ENCODE measurements around the gene MTURN.

Gene MTURN

DNA sequence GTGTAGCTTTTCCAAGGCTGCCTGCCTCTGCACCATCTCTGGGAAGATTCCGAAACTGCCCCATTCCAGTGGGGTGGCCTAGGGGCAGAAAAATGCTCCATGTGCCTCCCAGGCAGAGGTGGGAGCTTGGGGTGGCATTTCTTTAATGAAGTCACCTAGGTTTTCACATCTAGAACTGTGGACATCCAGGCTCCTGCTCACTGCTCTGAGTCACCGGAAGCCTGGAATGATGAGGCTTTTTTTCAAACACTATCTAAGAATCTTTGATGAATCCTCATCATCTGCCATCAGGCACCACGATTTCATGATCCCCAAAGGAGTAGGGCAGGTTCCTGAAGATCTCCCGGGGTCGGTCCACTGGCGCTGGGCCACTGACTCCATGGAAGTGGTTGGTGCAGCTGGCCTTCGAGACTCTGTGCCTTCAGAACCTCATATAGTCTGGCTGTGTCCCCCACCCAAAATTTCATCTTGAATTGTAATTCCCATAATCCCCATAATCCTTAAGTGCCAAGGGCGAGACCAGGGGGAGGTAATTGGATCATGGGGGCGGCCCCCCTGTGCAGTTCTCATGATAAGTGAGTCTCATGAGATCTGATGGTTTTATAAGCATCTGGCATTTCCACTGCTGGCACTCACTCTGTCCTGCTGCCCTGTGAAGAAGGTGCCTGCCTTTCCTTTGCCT lies 37.1 kb downstream of the MTURN start:
- H3K4me3 ChIP-seq (replicated peaks; ENCODE audit: low read depth, low read length): no peak overlapping the region

DNA sequence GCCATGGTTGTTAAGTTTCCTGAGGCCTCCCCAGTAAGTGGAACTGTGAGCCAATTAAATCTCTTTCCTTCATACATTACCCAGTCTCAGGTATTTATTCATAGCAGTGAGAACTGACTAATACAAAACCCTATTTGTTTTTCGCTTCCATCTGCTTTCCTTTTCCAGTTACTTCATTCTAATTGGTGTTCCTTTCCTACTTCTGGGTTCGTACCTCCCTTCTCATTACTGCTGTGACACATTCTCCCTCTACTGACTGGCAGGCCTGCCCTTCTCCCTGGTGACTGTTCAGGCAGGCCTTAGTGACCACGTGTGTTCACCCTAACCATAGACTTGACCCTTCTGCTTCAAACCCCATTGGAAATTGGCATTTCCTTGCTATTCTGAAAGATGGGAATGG lies 37.7 kb downstream of the MTURN start:
- Histone ChIP-seq H3K4me3 (replicated peaks; ENCODE audit: low read depth, low read length) (no peak overlapping the region), H3K27me3 (replicated peaks; ENCODE audit: control insufficient read depth, insufficient read depth, low read length) (no peaks in the 10 kb centered on the region; the same call in 1 of the 2 replicates), H3K36me3 (ENCODE audit: control insufficient read depth, insufficient read depth, low read length) (no peaks in the 10 kb centered on the region)
- DNase-seq (ENCODE audit: extremely low read depth, insufficient read length): no peak
- TF ChIP-seq, protein P1, sequence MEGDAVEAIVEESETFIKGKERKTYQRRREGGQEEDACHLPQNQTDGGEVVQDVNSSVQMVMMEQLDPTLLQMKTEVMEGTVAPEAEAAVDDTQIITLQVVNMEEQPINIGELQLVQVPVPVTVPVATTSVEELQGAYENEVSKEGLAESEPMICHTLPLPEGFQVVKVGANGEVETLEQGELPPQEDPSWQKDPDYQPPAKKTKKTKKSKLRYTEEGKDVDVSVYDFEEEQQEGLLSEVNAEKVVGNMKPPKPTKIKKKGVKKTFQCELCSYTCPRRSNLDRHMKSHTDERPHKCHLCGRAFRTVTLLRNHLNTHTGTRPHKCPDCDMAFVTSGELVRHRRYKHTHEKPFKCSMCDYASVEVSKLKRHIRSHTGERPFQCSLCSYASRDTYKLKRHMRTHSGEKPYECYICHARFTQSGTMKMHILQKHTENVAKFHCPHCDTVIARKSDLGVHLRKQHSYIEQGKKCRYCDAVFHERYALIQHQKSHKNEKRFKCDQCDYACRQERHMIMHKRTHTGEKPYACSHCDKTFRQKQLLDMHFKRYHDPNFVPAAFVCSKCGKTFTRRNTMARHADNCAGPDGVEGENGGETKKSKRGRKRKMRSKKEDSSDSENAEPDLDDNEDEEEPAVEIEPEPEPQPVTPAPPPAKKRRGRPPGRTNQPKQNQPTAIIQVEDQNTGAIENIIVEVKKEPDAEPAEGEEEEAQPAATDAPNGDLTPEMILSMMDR (IDR thresholded peaks at IDR 0.05; ENCODE audit: insufficient read depth, low read length, poor library complexity, severe bottlenecking): no peak

More for the DNA sequence above, 37.1 kb downstream of the MTURN start:
- TF ChIP-seq, protein P1 (IDR thresholded peaks at IDR 0.05; ENCODE audit: insufficient read depth, low read length, poor library complexity, severe bottlenecking): no peak
- no peak for DNase-seq (ENCODE audit: extremely low read depth, insufficient read length)
- no peaks in the 10 kb centered on the region; the same call in 1 of the 2 replicates for H3K27me3 ChIP-seq (replicated peaks; ENCODE audit: control insufficient read depth, insufficient read depth, low read length)
- H3K36me3 ChIP-seq (ENCODE audit: control insufficient read depth, insufficient read depth, low read length): no peaks in the 10 kb centered on the region

DNA sequence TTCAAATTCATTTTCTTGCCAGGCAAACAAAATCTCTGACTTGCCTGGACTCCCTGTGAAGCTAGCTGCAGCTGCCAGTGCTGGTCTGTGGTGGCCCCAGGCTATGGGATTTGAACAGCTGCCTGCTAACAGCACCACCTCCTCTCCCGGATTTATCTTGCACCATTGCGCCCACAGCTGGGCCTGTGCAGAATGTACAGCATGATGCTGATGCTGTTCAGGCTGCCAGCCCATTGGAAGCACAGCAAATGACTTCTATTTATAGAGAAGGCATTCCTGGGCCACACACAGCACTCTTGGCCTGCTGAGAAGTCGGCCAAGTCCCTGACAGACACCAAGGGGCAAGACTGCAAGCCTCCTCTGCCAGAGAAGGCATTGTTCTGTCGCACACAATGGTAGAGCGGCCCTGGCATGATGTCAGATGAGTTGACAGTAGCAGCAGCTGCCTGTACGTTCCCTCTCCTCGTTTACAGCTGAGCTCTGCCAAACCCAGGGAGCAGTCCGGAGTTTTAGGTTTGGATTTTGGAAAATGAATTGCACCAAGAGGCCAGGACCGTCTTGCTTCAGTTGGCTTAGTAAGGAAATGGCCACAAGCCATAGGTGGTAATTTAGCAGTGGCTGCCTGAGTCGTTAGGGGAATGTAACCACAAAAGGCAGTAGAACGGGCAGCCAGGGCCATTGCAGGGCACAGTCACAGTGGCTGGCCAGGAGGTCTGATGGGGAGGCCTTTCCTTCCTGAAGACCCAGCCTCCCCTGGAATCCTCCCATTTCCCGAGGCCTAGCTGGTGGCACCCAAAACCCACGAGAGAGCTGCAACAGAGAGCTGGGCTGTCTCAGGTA lies 38.5 kb downstream of the MTURN start:
- Histone ChIP-seq H3K27me3 (replicated peaks; ENCODE audit: control insufficient read depth, insufficient read depth, low read length) (no peaks in the 10 kb centered on the region; the same call in 1 of the 2 replicates), H3K36me3 (ENCODE audit: control insufficient read depth, insufficient read depth, low read length) (no peaks in the 10 kb centered on the region), H3K4me3 (replicated peaks; ENCODE audit: low read depth, low read length) (no peak overlapping the region)
- TF ChIP-seq, protein P1 (IDR thresholded peaks at IDR 0.05; ENCODE audit: insufficient read depth, low read length, poor library complexity, severe bottlenecking): no peak
- DNase-seq (ENCODE audit: extremely low read depth, insufficient read length): no peak

DNA sequence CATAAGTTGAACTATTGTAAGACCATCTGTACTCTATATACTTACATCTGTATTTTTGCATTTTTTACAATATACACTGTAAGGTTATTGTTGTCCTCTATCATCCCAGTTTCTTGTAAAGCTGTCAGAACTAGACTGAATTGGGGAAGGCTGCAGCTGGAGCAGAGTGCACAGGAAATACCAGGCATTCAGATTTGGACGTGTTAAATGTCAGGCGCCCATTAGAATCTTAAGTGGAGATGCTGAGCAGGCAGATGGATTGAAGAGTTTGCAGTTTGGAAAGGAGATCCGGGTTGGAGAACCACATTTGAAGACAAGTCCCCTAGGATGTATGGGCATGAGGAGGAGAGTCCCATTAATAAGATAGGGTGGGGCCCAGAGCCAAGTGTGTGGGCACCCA lies 40.4 kb downstream of the MTURN start:
- TF ChIP-seq, protein P1 (IDR thresholded peaks at IDR 0.05; ENCODE audit: insufficient read depth, low read length, poor library complexity, severe bottlenecking): no peak
- Histone ChIP-seq H3K36me3 (ENCODE audit: control insufficient read depth, insufficient read depth, low read length) (no peaks in the 10 kb centered on the region), H3K27me3 (replicated peaks; ENCODE audit: control insufficient read depth, insufficient read depth, low read length) (no peaks in the 10 kb centered on the region), H3K4me3 (replicated peaks; ENCODE audit: low read depth, low read length) (no peak overlapping the region)
- DNase-seq (ENCODE audit: extremely low read depth, insufficient read length): no peak

DNA sequence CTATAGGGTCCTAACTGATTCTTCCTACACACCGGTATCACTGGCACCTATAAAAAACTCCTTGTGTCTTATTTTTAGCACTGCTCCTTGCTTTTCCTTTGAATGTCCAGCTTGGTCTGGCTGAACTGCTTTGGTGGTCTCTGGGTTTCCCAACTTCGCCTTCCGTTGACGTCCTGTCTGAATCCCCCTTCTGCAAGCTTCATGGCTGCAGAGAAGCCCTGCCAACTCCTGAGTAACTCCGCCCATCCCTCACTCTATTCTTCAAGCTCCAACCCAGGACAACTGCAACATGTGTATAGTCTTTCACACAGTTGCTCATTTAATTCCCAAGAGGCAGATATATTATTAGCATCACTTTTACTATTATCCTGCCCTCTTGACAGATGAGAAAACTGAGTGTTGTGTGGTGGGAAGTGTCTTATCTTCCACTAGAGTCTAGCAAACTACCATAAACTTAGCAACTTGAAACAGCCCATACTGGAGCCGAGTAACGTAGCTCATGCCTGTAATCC lies 40.9 kb downstream of the MTURN start:
- TF ChIP-seq, protein P1 (IDR thresholded peaks at IDR 0.05; ENCODE audit: insufficient read depth, low read length, poor library complexity, severe bottlenecking): no peak
- H3K36me3 ChIP-seq (ENCODE audit: control insufficient read depth, insufficient read depth, low read length): no peaks in the 10 kb centered on the region
- no peak overlapping the region for H3K4me3 ChIP-seq (replicated peaks; ENCODE audit: low read depth, low read length)
- no peaks in the 10 kb centered on the region for H3K27me3 ChIP-seq (replicated peaks; ENCODE audit: control insufficient read depth, insufficient read depth, low read length)
- no peak for DNase-seq (ENCODE audit: extremely low read depth, insufficient read length)

Data from GM06990 (cell line).